GM18508 (cell line): ENCODE results near the gene SOWAHB.

ENCODE experiments used
- ATAC-seq: cut with Tn5 transposase; IDR thresholded peaks from one replicate; pipeline ENCODE4 v1.9.1; 2021; ENCODE audit warnings: moderate number of reproducible peaks; ENCODE audit not compliant: insufficient read depth, unreplicated experiment

Gene SOWAHB, protein sequence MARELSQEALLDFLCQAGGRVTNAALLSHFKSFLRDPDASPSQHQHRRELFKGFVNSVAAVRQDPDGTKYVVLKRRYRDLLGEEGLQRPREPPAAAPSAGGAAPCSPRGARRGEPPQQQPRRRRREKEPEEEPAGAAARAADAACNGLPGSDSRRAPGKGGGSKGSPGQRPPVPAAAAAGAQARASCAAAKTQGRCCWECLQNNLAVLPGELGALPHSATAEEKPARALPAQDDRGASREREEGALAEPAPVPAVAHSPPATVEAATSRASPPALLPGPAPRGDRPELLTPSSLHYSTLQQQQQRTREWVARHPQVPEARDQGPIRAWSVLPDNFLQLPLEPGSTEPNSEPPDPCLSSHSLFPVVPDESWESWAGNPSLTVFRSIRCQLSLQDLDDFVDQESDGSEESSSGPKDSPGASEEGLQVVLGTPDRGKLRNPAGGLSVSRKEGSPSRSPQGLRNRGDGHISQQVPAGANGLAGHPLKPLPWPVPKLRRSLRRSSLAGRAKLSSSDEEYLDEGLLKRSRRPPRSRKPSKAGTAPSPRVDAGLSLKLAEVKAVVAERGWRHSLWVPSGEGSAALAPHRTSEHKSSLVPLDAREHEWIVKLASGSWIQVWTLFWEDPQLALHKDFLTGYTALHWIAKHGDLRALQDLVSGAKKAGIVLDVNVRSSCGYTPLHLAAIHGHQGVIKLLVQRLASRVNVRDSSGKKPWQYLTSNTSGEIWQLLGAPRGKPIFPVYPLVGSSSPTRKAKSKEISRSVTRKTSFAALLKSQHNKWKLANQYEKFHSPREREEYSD

DNA sequence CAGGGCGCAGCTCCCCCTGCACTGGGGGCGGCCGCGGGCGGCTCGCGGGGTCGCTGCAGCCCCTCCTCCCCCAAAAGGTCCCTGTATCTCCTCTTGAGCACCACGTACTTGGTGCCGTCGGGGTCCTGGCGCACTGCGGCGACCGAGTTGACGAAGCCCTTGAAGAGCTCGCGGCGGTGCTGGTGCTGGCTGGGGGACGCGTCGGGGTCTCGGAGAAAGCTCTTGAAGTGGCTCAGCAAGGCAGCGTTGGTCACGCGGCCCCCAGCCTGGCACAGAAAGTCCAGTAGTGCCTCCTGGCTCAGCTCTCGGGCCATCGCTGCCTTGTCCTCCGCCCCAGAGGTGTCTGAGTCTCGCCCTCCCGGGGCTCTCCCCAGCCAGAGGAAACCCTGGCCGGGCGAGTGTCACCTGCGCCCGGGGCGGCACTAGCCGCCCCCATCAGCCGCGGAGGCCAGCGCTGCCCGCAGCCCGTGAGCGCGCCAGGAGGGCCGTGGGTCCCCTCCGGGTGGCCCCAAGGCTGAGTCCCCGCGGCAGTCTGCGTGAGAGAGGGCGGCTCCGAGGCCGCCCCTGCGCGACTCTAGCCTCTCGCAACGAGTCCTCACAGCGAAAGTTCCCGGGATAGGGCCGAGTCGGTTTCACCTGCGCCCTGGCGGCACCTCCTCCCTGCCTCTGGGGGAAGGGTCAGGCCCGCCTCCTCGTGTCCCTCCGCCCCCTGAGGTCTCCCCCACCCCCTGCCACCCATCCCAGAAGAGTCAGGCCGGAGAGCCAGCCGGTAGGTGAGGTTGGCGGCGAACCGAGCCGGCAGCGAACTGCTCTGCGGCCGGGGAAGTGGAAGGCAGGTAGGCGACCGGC, at the start of gene SOWAHB:
TSS of gene SOWAHB (minus strand) at position 609 of the 849 bp plus-strand sequence. CDS start at position 314, 295 bp downstream.
- ATAC-seq, result no peak

DNA sequence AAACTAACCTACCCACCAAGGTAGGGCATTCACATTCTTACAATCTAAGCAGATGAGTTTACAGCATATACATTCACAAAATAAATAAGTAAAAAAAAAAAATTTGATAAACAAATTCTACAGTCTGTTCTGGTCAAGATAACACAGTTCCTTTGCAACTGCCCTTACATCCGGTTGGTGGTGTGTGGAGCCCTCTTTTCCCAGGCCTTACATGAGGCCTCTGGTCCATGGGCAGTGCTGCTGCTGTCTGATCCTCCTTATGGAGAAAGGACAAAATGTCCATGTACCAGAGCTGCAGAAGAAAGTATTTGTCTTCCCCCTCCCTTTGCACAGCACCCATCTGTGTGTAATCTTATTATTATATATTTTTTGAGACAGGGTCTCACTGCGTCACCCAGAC, 49.4 kb upstream of the SOWAHB start:
- ATAC-seq, result no peak

DNA sequence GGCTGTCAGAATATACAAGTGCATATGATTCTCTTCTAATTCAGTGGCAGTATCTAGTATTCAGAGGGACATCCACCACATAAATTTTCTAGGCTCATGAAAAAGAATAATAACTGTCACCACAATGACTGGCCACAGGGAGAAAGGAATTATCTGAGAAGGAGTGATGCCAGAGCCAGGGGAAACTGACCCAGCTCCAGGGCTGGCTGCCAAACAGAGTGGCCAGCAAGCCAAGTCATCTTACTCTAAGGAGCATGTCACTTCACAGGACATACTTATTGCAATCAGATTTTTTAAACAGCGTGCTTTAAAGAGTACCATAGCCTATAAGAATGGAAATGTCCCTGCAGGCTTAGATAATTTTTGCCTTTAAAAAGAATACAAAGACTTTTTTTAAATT, 45.8 kb upstream of the SOWAHB start:
- ATAC-seq, result no peak

DNA sequence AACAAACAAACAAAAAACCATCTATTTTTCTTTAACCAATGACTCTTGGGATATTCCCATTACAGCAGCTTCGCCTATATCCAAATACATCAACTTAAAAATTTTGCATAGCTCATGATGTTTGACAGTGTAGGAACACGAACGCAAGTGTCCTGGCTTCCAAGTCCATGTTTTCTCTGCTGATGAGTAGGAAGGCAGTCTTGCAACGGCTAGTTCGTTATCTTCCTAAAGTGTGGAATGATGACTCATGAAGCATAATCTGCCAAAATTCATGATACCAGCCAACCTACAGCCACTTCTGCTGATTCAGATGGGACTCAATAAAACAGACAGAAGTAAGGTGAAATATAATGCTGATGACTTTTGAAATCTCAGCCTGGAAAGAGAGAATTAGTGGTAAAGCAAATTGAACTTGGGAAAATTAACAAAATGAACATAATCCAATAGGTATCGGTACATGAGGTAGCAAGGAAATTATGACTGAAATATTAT, 45.2 kb upstream of the SOWAHB start:
- ATAC-seq, result no peak

DNA sequence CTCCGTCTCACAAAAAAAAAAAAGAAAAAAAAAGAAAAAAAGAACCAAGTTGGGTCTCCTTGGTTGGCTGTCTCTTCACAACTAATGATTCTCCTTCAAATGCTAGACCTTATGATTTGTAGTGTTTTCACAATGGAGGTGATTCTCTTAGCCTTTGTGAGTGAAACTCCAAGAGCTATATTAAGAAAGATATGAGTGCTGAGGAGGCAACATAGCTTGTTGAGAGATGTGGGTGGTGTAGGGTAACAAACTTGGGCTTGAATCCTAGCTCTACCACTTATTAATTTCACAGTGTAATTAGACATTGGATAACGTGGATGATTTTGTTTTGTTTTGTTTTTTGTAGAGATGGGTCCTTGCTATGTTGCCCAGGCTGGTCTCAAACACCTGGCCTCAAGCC, 41.2 kb upstream of the SOWAHB start:
- no peak for ATAC-seq

DNA sequence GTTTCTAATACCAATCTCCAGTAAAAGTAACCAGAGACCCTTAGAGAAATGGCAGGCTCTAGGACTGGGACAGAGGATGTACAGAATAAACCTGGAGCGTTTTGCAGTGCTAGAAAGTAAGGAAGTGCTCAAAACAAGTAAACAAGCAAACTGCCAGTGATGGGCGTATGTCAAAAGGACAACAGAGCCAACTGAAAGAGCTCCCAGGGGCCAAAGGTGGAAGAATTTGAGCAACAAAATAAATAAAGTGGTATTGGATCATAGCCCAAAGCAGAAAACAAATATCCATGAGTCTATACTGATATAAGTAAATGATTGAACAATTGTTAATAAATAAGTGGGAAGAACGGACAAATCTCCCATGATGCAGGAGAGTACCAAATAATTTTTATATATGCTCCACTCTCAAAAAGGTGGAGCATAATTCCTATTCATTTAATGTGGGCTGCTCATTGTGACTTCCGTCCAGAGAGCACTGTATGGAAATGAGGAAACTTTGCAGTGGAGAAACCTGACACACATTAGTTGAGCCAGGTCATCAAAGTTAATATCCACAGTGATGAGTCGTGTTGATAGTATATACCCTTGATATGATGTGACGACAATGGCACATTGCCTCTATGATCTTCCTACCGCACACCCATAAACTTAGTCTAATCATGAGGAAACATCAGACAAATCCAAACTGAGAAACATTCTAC, 33.8 kb upstream of the SOWAHB start:
- no peak for ATAC-seq

DNA sequence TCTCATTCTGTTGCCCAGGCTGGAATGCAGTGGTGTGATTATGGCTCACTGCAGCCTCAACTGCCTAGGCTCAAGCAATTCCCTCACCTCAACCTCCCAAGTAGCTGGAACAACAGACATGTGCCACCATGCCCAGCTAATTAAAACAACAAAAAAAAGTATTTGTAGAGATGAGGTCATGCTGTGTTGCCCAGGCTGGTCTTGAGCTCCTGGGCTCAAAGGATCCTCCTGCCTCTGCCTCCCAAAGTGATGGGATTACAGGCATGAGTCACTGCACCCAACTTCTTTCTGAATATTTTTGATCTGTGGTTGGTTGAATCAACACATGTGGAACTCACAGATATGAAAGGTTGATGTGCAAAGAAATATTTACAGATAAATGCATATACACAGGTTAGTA, 33.1 kb upstream of the SOWAHB start:
- no peak for ATAC-seq

DNA sequence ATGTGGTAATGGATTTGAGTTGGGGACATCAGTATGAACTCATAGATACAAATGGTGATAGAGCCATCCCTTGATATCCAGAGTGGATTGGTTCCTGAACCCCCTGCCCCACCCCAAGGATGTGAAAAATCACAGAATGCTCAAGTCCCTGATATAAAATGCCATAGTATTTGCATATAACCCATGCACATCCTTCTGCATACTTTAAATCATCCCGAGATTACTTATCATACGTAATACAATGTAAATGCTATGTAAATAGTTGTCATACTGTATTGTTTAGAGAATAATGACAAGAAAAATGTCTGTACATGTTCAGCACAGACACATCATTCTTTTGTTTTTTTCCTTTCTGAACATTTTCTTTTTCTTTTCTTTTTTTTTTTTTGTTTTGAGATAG, 32.7 kb upstream of the SOWAHB start:
- no peak for ATAC-seq

DNA sequence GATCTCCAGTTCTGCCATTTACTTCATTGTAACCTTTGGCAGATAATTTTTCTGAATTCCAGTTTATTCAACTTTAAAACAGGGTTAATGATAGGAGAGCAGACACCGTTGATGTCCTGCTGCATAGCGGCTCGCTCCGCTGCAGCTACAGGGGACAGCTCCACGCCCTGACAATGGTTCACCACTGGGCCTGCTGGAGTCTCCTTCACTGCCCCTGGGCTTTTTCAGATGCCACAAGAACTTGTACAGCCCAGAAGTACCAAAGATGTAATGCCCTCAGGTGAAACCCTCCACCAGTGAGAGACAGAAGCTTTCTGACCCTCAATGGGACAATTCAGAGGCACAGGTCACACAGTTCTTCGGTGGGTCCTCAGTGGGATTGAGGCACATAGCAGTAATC, 28.9 kb upstream of the SOWAHB start:
- no peak for ATAC-seq

DNA sequence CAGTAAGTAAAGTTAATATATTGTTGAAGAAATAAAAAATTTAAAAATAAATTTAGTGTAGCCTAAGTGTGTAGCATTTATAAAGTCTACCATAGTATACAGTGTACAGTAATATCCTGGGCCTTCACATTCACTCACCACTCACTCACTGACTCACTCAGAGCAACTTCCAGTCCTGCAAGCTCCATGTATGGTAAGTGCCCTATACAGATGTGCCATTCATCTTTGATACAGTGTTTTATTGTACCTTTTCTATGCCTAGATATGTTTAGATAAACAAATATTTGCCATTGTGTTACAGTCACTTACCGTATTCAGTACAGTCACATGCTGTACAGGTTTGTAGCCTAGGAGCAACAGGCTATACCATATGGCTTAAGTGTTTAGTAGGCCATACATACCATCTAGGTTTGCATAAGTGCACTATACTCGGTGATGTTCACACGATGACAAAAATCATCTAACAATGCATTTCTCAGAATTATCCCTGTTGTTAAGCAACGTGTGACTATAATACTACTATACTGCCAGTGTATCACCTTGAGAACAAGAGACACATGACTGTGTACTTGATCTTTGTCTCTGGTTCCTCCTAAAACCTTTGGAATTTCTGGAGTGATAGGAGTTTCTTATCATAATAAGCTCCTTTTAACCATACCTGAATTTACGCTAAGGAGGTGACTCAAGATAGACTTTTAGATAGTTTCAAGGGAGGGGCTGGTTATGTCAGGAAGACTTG, 25.8 kb upstream of the SOWAHB start:
- no peak for ATAC-seq

DNA sequence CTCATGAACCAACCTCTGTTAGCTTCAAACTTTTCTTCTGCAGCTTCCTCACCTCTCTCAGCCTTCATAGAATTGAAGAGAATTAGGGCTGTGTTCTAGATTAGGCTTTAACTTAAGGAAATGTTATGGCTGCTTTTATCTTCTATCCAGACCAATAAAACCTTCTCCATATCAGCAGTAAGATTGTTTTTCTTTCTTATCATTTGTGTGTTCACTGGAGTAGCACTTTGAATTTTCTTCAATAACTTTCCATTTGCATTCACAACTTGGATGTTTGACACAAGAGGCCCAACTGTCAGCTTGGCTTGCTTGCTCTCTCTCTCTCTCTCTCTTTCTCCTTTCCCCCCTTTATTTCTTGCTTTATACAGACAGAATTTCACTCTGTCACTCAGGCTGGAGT, 22.8 kb upstream of the SOWAHB start:
- no peak for ATAC-seq

DNA sequence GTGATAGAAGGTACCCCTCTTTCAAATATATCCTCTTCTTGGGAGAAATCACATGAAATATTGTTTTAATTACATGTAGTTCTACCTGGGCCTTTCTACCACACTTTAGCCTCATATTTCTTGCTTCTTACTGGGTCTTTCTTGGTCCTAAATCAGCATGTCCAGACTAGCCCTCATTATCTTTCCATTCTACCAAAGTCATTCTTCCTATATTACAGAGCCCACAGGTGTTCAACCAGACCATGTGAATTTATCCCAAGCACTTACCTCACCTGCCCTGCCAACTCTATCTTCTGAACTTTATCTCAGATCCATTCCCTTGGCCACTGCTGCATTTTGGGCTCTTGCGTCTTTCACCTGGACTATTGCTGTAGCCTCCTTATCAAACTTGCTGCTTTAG, 11.8 kb upstream of the SOWAHB start:
- ATAC-seq, result no peak

DNA sequence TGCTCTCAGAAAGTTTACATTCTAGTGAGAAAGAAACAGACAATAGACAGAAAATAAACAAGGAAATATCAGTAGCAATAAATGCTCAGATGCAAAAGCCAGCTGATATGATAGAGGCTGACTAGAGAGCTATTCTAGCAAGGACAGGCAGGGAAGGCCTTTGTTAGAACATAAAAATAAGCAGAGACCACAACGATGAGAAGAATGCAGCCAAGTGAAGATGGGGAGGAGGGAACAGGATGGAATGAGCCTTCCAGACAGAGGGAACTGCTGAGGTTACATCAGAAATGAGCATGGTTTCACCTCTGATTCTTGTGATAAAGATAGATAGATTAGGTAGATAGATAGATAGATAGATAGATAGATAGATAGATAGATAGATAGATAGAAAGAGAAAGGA, 7.6 kb upstream of the SOWAHB start:
- no peak for ATAC-seq

DNA sequence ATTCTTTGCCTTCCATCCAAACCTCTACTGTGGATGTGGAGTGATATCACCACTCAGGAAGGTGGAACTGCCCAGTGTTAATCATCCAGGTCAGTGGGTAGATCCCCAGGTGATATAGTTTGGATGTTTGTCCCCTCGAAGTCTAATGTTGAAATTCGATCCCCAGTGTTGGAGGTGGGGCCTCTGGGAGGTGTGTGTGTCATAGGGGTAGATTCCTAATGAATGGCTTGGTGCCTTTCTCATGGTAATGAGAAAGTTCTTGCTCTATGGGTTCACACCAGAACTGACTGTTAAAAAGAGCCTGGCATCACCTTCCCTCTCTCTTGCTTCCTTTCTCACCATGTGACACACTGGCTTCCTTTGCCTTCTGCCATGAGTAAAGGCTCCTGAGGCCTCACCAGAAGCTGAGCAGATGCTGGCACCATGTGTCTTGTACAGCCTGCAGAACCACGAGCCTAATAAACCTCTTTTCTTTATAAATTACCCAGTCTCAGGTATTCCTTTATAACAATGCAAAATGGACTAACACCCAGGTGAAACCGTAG, 6.8 kb upstream of the SOWAHB start:
- no peak for ATAC-seq

DNA sequence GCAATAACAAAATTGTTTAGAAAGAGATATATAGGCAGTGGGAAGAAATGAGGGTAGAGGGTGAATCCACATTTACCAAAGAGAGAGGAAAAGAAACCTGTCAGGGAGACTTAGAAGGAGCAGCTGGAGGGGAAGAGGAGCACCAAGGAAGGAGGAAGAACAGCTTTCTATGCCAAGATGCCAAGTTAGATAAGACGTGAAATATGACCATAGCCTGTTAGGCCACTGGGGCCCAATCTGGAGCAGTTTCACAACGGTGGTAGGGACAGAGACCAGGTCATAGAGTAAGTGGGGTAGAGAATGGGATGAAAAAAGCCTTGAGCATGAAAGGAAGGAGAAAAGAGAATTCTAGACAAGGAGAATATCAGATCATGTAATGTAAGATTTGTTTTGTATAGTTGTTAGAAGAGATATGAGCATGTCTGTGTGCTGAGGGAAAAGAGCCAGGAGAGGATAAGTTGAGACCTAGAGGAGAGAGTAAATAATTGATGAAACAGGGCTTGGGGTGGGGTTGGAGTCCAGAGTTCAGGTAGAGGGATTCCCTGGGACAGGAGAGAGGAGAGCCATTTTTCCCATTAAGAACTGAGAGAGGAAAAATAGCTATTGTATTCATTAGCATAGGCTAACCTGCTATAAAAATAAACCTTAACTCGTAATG, 4.4 kb upstream of the SOWAHB start:
- no peak for ATAC-seq

DNA sequence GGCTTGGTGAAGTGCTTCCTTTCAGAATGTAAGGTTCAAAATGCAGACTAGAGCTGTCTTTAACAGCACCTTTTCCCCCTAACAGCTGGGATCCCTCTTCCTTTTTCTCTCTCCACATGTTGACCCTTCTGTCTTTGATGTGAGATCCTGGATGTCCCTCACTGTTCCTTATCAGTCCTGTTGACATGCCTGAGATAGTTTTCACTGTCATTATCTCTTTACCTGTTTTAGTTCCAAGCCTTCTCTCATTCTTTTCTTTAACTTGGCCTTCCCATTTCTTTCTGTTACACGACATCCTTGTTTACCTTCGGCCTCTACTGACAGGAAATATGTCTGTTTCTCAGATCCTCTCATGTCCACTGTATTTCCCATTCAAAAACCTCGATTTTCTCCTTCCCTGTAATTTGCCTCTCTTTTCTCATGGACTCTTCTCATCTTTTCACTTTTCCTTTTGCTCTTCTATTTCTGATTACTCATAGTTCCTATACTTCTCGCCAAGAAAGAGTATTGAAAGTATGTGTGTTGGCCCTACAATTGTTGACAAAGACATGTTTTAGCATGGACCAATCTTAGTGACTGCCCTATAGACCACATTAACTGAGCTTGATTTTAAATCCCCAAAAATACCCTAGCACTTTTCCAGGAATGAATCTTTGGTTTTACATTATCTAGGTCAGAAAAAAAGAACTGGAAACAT, 1.2 kb upstream of the SOWAHB start:
- ATAC-seq, result no peak

DNA sequence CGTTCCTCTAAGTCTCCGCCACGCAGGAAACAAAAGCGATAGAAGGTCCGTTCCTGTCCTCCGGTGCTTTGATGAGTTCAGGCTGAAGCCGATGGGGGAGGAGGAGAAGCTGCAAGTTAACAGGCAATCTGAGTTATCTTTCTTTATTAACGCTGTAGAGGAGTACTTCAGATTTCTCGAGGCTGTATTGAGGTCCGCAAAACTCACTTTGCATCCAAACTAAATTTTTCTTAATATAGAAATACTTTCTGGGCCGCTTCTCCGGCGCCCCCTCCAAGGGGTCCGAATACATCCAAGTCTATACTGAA, 395 bp upstream of the SOWAHB start:
- ATAC-seq, result no peak
